HepG2 (cell line): ENCODE data around the gene BBLN. TPM values are rescaled to one million over a fixed set of nuclear protein-coding genes. Genes with fewer than 3 reads are reported as not detected.

Experiments used
- ARNTL ChIP-seq: sonication (generic); formaldehyde crosslinking; IDR thresholded peaks from 2 replicates; pipeline ENCODE4 v1.4.0; 2020; ENCODE audit warnings: mild to moderate bottlenecking, missing genetic modification reagents
- BATF2 ChIP-seq: sonication (generic); formaldehyde crosslinking; IDR thresholded peaks from 2 replicates; pipeline ENCODE4 v1.8.0; 2022; ENCODE audit warnings: mild to moderate bottlenecking, missing genetic modification reagents, moderate library complexity
- HCFC1 ChIP-seq: fragments of 150-350 bp; IDR thresholded peaks from 2 replicates; pipeline ENCODE4 v1.6.1; 2014; ENCODE audit warnings: low read depth, low read length
- NBN ChIP-seq: fragments of 450-650 bp; conservative IDR thresholded peaks from 2 replicates; pipeline ENCODE4 v1.6.1; 2017
- NR2C2 ChIP-seq: sonication (generic); formaldehyde crosslinking; IDR thresholded peaks from 2 replicates; pipeline ENCODE4 v1.4.0; 2020; ENCODE audit warnings: missing genetic modification reagents, mild to moderate bottlenecking, moderate library complexity, borderline replicate concordance
- RBFOX2 ChIP-seq: fragments of 200-400 bp; formaldehyde crosslinking; IDR thresholded peaks from 2 replicates; pipeline ENCODE4 v1.6.1; 2017; ENCODE audit warnings: low read depth, mild to moderate bottlenecking, low read length
- REST ChIP-seq, 2 experiments: IDR thresholded peaks; 2 replicates each; pipeline ENCODE4 v1.6.1; 2011 to 2012; ENCODE audit warnings: low read length in 2 of 2, borderline replicate concordance in 1 of 2, low read depth in 1 of 2, mild to moderate bottlenecking in 1 of 2, moderate library complexity in 1 of 2
- U2AF2 ChIP-seq: fragments of 200-400 bp; formaldehyde crosslinking; IDR thresholded peaks from 2 replicates; pipeline ENCODE4 v1.6.1; 2017; ENCODE audit warnings: low read depth, mild to moderate bottlenecking, low read length
- ZNF142 ChIP-seq: sonication (generic); formaldehyde crosslinking; IDR thresholded peaks from 2 replicates; pipeline ENCODE4 v1.4.0; 2020; ENCODE audit warnings: missing genetic modification reagents
- ZSCAN5A ChIP-seq: sonication (generic); formaldehyde crosslinking; IDR thresholded peaks from 2 replicates; pipeline ENCODE4 v1.8.0; 2022; ENCODE audit warnings: mild to moderate bottlenecking, missing genetic modification reagents, borderline replicate concordance
- polyA plus RNA-seq, 8 experiments: library from polyadenylated mRNA; depleted of rRNA in 3 of 8; stranded (reverse) in 7 of 8; unstranded in 1 of 8; fragments of >200 nt; fragmentation: Illumina TruSeq in 4 of 8; extraction: Trizol in 4 of 8; gene quantifications; 2 replicates each; pipeline versions ENCODE4 v1.2.1 to v1.2.3, GENCODE V29; 2011 to 2016; ENCODE audit warnings: low read depth in 4 of 8, missing spikeins in 1 of 8, mixed read lengths in 1 of 8; ENCODE audit not compliant: insufficient read depth in 1 of 8
- total RNA-seq, 5 experiments: library from RNA; depleted of rRNA; stranded (reverse); fragments of >200 nt; fragmentation: Illumina TruSeq; extraction: Trizol; gene quantifications; 2 replicates each; pipeline ENCODE4 v1.2.3, GENCODE V29; 2016; ENCODE audit warnings: low read depth in 1 of 5
- TF ChIP-seq, protein P1 (sequence below): IDR thresholded peaks from 2 replicates; pipeline ENCODE4 v1.6.1; 2016
- TF ChIP-seq, protein P2 (sequence below): fragments of 450-650 bp; IDR thresholded peaks from 2 replicates; pipeline ENCODE4 v1.6.1; 2016

The BBLN gene
- total and polyA plus RNA-seq, 2 of the 13 experiments (the other 11 are each of a cell fraction or from before 2014, with no cell fraction given): 27.6 to 33.1 TPM

- TF ChIP-seq ZNF142 (CRISPR knock-in tag) (peak; percentile 77; the same call in 1 of the 2 replicates), ARNTL (CRISPR knock-in tag) (no peak), NBN (no peak), REST (IDR thresholded peaks at IDR 0.05; ENCODE audit: borderline replicate concordance in 1 of 2, low read depth in 1 of 2, low read length in 2 of 2) (no peak), BATF2 (0 out of 2 replicates have a peak, but pooled peaks have one; percentile 19), RBFOX2 (peak; percentile 78), HCFC1 (no peak), NR2C2 (CRISPR knock-in tag) (no peak; the same call in 1 of the 2 replicates), ZSCAN5A (CRISPR knock-in tag) (0 out of 2 replicates have a peak, but pooled peaks have one; percentile 33), U2AF2 (no peak)
- TF ChIP-seq, protein P1, sequence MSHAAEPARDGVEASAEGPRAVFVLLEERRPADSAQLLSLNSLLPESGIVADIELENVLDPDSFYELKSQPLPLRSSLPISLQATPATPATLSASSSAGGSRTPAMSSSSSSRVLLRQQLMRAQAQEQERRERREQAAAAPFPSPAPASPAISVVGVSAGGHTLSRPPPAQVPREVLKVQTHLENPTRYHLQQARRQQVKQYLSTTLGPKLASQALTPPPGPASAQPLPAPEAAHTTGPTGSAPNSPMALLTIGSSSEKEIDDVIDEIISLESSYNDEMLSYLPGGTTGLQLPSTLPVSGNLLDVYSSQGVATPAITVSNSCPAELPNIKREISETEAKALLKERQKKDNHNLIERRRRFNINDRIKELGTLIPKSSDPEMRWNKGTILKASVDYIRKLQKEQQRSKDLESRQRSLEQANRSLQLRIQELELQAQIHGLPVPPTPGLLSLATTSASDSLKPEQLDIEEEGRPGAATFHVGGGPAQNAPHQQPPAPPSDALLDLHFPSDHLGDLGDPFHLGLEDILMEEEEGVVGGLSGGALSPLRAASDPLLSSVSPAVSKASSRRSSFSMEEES (CRISPR knock-in tag): no peak
- TF ChIP-seq, protein P2, sequence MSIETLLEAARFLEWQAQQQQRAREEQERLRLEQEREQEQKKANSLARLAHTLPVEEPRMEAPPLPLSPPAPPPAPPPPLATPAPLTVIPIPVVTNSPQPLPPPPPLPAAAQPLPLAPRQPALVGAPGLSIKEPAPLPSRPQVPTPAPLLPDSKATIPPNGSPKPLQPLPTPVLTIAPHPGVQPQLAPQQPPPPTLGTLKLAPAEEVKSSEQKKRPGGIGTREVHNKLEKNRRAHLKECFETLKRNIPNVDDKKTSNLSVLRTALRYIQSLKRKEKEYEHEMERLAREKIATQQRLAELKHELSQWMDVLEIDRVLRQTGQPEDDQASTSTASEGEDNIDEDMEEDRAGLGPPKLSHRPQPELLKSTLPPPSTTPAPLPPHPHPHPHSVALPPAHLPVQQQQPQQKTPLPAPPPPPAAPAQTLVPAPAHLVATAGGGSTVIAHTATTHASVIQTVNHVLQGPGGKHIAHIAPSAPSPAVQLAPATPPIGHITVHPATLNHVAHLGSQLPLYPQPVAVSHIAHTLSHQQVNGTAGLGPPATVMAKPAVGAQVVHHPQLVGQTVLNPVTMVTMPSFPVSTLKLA: no peak
Observed at GRCh38 chr9:128159784-128160602, at the start of gene BBLN (continued).
